ENCODE measurements around the gene TM9SF3. TPM values are rescaled to one million over a fixed set of nuclear protein-coding genes. Genes with fewer than 3 reads are reported as not detected.
A peak's percentile ranks its signal among the peaks of the same experiment; 100 is the strongest.

The TM9SF3 gene
- total and polyA plus RNA-seq, 2 experiments from 2014 or later: 141 to 186 TPM

DNA sequence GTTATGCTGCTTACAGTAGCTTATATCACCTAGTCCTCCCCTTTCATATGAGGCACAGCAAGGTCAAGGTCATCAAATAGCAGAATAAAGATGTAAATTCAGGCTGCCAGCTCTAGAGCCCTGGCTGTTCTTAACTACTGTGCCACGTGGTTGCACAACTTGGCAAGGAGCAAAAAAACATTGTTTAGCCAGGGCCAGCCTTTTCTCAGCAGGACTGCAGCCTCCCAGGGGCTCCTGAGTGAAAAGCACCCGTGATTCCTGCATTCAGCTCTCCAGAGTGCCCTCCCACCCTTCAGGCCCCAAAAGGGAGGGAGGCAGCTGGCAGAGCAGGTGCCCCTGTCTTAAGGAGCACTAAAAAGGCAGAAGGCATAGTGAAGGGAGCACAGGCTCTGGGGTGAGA lies 31.8 kb upstream of the TM9SF3 start:
- Histone ChIP-seq H3K4me3 (no peak overlapping the region), H3K27me3 (no peaks in the 10 kb centered on the region), H3K9me3 (ENCODE audit: low read depth) (no peaks in the 10 kb centered on the region), H3K4me2 (no peak overlapping the region), H2AFZ (no peak overlapping the region), H3K4me1 (ENCODE audit: insufficient read depth) (peaks cover 16% of the 10 kb centered on the region), H3K79me2 (no peaks in the 10 kb centered on the region), H4K20me1 (ENCODE audit: insufficient read depth, poor library complexity, severe bottlenecking) (no peaks in the 10 kb centered on the region), H3K9me2 (replicated peaks; ENCODE audit: insufficient read depth) (no peaks in the 10 kb centered on the region), H3K27ac (no peak overlapping the region), H3K36me3 (replicated peaks; ENCODE audit: insufficient read depth, low read depth) (no peaks in the 10 kb centered on the region)
- TF ChIP-seq EZH2 (IDR thresholded peaks at IDR 0.05; ENCODE audit: borderline replicate concordance) (no peak), EZH2phosphoT487 (IDR thresholded peaks at IDR 0.05; ENCODE audit: low read depth, severe bottlenecking, unreplicated experiment) (no peak)
- TF ChIP-seq, protein P1, sequence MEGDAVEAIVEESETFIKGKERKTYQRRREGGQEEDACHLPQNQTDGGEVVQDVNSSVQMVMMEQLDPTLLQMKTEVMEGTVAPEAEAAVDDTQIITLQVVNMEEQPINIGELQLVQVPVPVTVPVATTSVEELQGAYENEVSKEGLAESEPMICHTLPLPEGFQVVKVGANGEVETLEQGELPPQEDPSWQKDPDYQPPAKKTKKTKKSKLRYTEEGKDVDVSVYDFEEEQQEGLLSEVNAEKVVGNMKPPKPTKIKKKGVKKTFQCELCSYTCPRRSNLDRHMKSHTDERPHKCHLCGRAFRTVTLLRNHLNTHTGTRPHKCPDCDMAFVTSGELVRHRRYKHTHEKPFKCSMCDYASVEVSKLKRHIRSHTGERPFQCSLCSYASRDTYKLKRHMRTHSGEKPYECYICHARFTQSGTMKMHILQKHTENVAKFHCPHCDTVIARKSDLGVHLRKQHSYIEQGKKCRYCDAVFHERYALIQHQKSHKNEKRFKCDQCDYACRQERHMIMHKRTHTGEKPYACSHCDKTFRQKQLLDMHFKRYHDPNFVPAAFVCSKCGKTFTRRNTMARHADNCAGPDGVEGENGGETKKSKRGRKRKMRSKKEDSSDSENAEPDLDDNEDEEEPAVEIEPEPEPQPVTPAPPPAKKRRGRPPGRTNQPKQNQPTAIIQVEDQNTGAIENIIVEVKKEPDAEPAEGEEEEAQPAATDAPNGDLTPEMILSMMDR (IDR thresholded peaks at IDR 0.05; ENCODE audit: poor library complexity): no peak
- 48% methylated on average over 2 of the region's 2 CpGs for WGBS (ENCODE audit: low lambda C conversion rate, missing lambda C conversion rate)
- DNase-seq (ENCODE audit: low spot score): no peak

DNA sequence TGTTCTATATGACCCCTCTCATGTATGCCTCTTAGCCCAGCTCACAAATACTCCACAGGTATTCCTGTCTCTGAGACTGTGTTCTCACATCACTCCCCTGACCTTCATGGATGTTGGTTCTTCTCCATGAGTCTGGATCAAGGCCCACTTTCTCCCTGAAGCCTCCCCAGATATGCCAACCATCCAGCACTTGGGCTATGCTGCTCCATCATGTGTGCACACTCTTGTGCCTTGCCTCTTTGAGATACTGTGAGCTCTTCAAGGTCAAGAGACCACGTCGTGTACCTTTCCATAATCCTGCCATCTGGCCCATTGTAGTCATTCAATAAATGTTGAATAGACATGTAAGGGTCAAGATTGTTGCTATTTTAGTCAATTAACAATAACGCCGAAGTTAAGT lies 30.1 kb upstream of the TM9SF3 start:
- H3K9me2 ChIP-seq (replicated peaks; ENCODE audit: insufficient read depth): no peaks in the 10 kb centered on the region
- DNase-seq (ENCODE audit: low spot score): no peak
- H3K27me3 ChIP-seq: no peaks in the 10 kb centered on the region
- H3K9me3 ChIP-seq (ENCODE audit: low read depth): no peaks in the 10 kb centered on the region
- TF ChIP-seq, protein P1 (IDR thresholded peaks at IDR 0.05; ENCODE audit: poor library complexity): no peak
- TF ChIP-seq EZH2phosphoT487 (IDR thresholded peaks at IDR 0.05; ENCODE audit: low read depth, severe bottlenecking, unreplicated experiment): no peak
- TF ChIP-seq EZH2 (IDR thresholded peaks at IDR 0.05; ENCODE audit: borderline replicate concordance): no peak
- no peak overlapping the region for H2AFZ ChIP-seq
- peaks cover 24% of the 10 kb centered on the region for H3K4me1 ChIP-seq (ENCODE audit: insufficient read depth)
- no peak overlapping the region for H3K27ac ChIP-seq
- H3K79me2 ChIP-seq: no peaks in the 10 kb centered on the region
- H3K36me3 ChIP-seq (replicated peaks; ENCODE audit: insufficient read depth, low read depth): no peaks in the 10 kb centered on the region
- no peaks in the 10 kb centered on the region for H4K20me1 ChIP-seq (ENCODE audit: insufficient read depth, poor library complexity, severe bottlenecking)
- H3K4me2 ChIP-seq: no peak overlapping the region
- WGBS (ENCODE audit: low lambda C conversion rate, missing lambda C conversion rate): 91% methylated on average over 4 of the region's 4 CpGs
- H3K4me3 ChIP-seq: no peak overlapping the region

DNA sequence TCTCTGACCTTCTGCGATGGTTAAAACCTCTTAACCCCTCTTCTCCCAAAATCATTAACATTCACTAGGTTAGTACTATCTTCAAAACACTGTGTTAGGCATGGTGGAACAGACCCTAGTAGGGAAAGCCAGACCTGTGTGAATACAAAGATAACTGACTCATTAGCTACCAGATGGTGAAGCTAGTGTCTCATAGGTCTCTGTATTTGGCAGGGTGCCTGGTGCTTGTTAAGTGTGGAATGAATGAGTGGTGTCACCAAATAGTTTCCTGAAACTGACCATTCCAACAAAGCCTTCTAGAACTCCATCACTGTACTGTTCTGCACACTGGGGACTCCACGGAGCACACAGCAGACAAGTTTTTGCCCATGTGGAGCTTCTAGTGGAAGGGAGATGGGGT lies 27.7 kb upstream of the TM9SF3 start:
- no peaks in the 10 kb centered on the region for H3K9me3 ChIP-seq (ENCODE audit: low read depth)
- H3K4me2 ChIP-seq: no peak overlapping the region
- 55% methylated on average over 2 of the region's 2 CpGs for WGBS (ENCODE audit: low lambda C conversion rate, missing lambda C conversion rate)
- H3K27me3 ChIP-seq: no peaks in the 10 kb centered on the region
- H2AFZ ChIP-seq: no peak overlapping the region
- TF ChIP-seq, protein P1 (IDR thresholded peaks at IDR 0.05; ENCODE audit: poor library complexity): no peak
- TF ChIP-seq EZH2phosphoT487 (IDR thresholded peaks at IDR 0.05; ENCODE audit: low read depth, severe bottlenecking, unreplicated experiment) (no peak), EZH2 (IDR thresholded peaks at IDR 0.05; ENCODE audit: borderline replicate concordance) (no peak)
- H3K4me1 ChIP-seq (ENCODE audit: insufficient read depth): peaks cover 31% of the 10 kb centered on the region
- no peak overlapping the region for H3K27ac ChIP-seq
- no peaks in the 10 kb centered on the region for H3K36me3 ChIP-seq (replicated peaks; ENCODE audit: insufficient read depth, low read depth)
- DNase-seq (ENCODE audit: low spot score): peak; percentile 34
- H3K79me2 ChIP-seq: no peaks in the 10 kb centered on the region
- no peaks in the 10 kb centered on the region for H4K20me1 ChIP-seq (ENCODE audit: insufficient read depth, poor library complexity, severe bottlenecking)
- H3K4me3 ChIP-seq: no peak overlapping the region
- no peaks in the 10 kb centered on the region for H3K9me2 ChIP-seq (replicated peaks; ENCODE audit: insufficient read depth)

DNA sequence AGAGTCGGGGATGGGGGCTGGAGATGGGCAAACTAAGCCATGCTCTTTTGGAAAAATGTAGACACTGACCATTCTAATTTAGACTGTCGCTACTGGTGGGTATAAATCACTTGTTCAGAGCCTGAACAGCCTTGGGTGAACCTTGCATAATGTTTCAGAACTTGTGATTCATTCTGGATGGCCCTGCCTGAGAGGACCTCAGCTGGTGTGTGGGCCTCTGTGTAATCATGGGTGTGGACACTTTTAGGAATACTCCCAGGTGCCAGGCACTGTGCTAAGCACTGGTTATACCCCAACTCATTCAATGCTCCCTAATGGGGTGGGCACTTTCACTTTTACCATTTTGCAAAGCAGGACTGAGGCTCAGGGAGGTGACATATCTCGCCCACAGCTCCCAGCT lies 26.8 kb upstream of the TM9SF3 start:
- TF ChIP-seq, protein P1 (IDR thresholded peaks at IDR 0.05; ENCODE audit: poor library complexity): no peak
- TF ChIP-seq EZH2phosphoT487 (IDR thresholded peaks at IDR 0.05; ENCODE audit: low read depth, severe bottlenecking, unreplicated experiment) (no peak), EZH2 (IDR thresholded peaks at IDR 0.05; ENCODE audit: borderline replicate concordance) (no peak)
- H3K79me2 ChIP-seq: no peaks in the 10 kb centered on the region
- H4K20me1 ChIP-seq (ENCODE audit: insufficient read depth, poor library complexity, severe bottlenecking): no peaks in the 10 kb centered on the region
- DNase-seq (ENCODE audit: low spot score): peak; percentile 34
- no peaks in the 10 kb centered on the region for H3K27me3 ChIP-seq
- H3K9me2 ChIP-seq (replicated peaks; ENCODE audit: insufficient read depth): no peaks in the 10 kb centered on the region
- 88% methylated on average over 3 of the region's 3 CpGs for WGBS (ENCODE audit: low lambda C conversion rate, missing lambda C conversion rate)
- H3K4me1 ChIP-seq (ENCODE audit: insufficient read depth): peaks cover 35% of the 10 kb centered on the region
- no peak overlapping the region for H3K4me3 ChIP-seq
- no peak overlapping the region for H2AFZ ChIP-seq
- H3K27ac ChIP-seq: peak overlapping the region; percentile 78
- H3K36me3 ChIP-seq (replicated peaks; ENCODE audit: insufficient read depth, low read depth): no peaks in the 10 kb centered on the region
- no peaks in the 10 kb centered on the region for H3K9me3 ChIP-seq (ENCODE audit: low read depth)
- H3K4me2 ChIP-seq: no peak overlapping the region
